HL-60/S4 treated with phorbol 12-myristate 13-acetate at 8.2 ng/mL for 4 days and 3 days (cell line): ENCODE results near the gene PPIL1.

Experiments
- in situ Hi-C: fragments of 300-500 bp; cut with MboI; formaldehyde crosslinking; loops from 2 replicates; pipeline ENCODE4 v1.15.0; 2022; ENCODE audit warnings: low sequenced_read_pairs

PPIL1 gene

DNA sequence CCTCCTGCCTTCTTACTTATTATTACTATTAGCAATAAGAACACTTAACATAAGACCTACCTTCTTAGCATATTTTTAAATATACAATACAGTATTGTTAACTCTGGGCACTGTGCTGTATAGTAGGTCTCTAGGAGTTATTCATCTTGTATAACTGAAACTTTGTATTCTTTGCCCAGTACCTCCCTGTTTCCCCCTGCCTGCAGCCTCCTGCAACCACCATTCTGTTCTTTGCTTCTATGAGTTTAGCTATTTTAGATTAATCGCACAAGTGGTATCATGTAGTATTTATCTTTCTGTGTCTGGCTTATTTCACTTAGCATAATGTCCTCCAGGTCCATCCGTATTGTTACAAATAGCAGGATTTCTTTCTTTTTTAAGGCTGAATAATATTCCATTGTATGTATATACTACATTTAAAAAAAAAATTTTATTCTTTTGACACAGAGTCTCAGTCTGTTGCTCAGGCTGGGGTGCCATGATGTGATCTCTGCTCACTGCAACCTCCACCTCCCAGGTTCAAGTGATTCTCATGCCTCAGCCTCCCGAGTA is 15.6 kb upstream of the PPIL1 start:
- in situ Hi-C loops: no loop called here

DNA sequence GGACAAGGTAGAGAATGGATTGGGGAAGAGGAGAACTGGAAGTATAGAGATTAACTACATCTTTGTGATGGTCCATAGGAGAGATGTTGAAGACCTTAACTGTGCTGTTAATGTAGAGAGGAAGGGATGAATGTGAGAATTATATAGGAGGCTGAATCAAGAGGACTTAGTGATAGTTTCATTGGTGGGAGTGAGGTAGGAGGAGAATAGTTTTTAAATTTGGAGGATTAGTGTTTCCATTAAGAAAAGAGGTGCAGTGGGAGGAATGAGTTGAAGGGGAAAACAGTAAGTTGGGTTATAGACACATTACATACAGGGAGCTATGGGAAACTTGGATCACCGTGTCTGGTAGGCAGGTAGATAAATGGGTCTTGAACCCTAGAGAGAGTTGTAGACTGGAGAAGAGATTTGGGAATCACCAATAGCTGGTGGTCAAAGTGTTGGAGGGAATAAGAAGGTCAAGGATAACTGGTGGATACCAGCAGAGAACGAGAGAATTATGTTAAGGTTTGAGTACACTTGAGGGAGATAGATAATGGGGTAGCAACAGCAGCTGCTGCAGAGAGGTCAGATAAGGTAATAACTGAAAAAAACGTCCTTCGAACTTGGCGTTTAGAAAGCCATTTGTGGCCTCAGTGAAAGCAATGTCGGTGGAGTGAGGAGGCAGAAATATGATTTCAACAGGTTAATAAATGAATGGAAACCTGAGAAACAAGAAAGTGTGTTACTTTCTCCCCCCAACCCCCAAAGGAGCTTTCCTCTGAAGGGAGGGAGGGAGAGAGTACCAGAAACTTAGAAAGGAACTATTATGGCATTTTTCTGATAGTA is 14.3 kb upstream of the PPIL1 start:
- in situ Hi-C loops: no loop called here

DNA sequence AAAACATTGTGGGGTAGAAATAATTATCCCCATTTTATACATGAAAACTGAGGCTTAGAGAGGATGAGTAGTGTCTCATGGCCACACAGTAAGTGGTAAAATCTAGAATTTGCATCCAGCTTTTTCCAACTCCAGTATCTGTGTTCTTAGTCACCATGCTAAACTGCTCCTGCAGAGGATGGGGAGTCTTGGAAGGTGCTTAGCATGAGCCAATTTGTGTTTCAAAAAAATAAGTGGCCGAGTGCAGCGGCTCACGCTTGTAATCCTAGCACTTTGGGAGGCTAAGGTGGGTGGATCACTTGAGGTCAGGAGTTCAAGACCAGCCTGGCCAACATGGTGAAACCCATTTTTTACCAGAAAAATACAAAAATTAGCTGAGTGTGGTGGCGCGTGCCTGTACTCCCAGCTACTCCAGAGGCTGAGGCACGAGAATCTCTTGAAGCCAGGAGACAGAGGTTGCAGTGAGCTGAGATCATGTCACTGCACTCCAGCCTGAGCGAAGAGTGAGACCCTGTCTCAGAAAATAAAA is 13.6 kb upstream of the PPIL1 start:
- in situ Hi-C loops: no loop called here

GRCh38 chr6:36886950-36887618 is 12.5 kb upstream of the PPIL1 start:
- in situ Hi-C loops: no loop called here

DNA sequence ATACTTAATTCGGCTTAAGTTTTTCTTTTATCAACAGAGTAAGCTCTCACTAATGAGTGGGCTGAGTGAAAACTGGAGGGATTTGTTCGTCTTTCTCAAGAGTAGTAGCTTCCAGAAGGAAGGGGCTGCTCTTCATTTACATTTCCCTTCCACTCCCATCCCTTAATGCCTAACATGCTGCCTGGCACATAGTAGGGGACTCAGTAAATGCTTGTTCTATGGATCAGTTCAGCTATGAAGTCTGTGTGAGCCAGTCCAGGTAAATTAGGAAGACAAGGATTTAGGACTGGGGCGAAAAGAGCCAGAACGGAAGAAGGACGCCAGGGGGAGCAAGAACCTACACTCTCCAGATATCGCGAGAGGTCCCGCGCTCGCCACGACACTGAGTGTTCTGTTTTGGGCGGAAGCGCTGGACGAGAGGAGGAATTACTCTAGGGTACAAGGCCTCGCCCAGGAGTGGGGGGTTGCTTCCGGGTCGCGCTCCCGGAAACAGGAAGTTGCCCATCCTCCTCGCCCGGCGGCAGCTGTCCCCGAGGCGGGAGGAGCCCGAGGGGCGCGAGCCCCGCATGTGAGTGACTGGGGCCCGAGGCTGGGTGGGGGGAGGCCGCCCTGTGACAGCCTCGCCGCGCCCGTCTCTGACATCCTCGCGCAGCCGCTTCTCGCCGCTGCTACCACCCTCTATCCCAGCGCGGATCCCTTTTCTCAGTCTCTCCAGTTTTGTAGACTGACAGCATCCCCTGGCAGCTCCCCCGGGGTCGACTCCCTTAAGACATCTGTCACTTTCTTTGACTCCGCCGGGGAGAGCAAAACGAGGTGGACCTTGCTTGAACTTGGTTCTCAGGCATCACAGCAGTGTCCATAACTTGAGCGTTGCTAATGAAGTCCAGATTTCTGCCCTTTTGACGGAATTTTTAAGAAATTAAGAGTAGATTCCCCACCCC is 11.1 kb upstream of the PPIL1 start, which contains the start of gene C6orf89:
TSS of gene C6orf89 (plus strand) at position 492 of the 941 bp plus-strand sequence. CDS start 13,493 bp downstream, outside the sequence.
- in situ Hi-C loops: no loop called here

GRCh38 chr6:36884610-36885009 is 10.0 kb upstream of the PPIL1 start:
- in situ Hi-C loops: no loop called here

- in situ Hi-C loops: no loop called here
These were observed 639 bp upstream of the PPIL1 start for GRCh38 chr6:36875250-36875633.

DNA sequence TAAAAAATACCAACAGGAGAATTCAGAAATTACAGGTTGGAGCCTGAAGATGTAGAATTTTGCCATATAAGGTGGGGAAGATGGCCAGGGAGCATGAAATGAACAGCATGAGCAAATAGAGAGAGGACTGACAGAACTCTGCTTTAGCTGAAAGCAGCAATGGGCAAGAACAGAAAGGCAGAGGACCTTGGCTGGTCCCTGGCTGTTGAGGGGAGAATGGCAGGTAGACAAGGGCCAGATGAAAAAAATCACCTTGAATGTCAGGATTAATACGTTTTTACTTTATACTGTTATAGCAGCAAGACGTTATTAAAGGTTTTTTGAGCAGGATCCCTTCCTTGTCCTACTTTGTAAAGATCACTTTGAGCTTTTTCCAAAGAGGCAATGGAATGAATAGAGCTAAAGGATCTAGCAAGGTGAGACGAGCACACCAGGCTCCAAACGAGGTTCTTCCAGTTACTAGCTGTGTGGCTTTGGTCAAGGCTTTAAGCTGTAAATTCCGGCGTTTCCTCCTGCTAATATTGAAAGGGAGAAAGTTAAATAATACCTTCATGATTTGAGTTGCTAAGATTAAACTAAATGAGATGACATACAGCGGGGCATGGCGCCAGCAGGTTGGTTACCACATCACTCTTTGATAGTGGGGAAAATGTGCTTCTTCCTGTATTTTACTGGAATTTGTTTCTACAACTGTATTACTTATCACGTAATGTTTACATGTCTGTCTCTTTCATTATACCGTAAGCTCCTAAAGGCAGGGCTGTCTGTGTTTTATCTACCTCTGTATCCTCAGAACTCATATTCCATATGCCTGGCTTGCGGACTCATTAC is 776 bp downstream of the PPIL1 start:
- in situ Hi-C loops: no loop called here

GRCh38 chr6:36873115-36873514 is 1.5 kb downstream of the PPIL1 start:
- in situ Hi-C loops: no loop called here

DNA sequence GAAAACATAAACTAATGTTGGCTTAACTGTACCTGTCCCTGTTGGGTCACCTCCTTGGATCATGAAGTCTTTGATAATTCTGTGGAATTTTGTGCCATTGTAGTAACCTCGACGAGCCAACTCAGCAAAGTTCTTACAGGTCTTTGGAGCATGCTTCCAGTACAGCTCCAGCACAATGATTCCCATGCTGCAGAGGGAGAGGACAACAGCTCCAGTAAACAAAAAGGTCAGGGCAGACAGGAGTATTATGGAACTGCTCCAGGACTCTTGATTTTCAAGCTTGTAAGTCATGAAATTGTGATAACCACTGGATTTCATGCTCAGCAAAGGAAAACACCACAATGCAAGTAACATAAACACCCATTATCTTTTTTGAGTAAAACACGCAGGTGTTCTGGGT is 2.9 kb downstream of the PPIL1 start:
- in situ Hi-C loops: no loop called here

GRCh38 chr6:36867471-36868224 is 7.0 kb downstream of the PPIL1 start:
- in situ Hi-C loops: no loop called here

DNA sequence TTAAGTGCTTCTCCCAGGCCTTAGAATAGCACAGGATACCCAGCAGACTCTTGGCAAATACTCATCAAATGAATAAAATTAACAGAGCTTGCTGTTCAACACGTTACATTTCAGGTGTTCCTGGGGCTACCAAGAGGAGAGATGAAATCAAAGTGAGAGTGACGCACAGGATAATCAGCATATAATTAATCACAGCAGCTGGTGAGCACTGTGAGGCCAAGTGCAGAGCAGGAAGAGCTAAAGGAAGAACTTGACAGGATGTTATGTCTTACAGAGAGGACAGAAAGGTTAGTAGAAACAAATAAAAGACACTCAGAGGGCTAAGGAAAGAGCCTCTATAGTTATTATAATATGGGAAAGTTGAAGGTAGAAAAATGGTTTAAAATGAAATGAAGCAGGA is 8.8 kb downstream of the PPIL1 start:
- in situ Hi-C loops: no loop called here

GRCh38 chr6:36863670-36864540 is 10.7 kb downstream of the PPIL1 start:
- in situ Hi-C loops: no loop called here

- in situ Hi-C loops: no loop called here
These were observed 11.7 kb downstream of the PPIL1 start for GRCh38 chr6:36862848-36863382.

DNA sequence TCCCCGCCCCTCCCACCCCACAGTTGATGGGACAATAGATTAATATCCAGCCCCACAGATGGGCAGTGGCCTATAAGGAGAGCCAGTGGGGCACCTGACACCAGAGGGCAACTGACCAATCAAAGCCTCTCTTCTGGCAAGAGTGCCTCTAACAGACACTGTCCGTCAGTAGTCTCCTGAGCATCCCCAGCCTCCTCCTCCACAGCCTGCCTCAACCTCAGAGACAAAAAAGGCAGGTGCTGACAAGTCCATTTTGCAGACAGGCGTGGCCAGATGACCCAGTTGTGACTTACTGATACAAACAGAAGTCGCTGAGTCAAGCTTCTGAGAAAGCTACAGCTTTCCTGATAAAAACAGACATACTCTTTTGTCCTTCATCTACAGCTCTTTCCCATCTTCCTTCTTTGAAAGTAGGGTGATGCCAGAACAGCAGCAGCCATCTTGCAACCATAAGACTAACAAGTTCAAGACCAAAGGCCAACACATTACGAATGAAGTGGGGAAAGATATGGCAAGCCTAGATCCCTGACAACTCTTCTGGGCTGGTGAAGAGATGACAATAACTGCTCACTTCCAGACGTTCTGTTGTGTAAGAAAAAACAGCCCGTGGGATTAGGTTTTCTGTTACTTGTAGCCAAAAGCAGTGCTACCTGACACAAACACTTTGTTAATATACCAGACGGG is 12.3 kb downstream of the PPIL1 start:
- in situ Hi-C loops: no loop called here

DNA sequence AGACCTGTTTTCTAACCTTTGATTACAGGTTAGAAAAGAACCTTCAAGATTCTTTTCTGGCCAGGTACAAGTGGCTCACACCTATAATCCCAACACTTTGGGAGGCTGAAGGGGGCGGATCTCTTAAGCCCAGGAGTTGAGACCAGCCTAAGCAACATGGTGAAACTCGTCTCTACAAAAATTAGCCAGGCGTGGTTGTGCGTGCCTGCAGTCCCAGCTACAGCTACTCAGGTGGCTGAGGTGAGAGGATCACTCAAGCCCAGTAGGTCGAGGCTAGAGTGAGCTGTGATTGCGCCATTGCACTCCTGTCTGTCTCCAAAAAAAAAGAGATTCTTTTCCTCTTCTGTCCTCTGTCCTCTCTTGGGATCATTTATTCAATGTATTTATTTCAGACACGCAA is 14.5 kb downstream of the PPIL1 start:
- in situ Hi-C loops: no loop called here

GRCh38 chr6:36858407-36858981 is 16.1 kb downstream of the PPIL1 start:
- in situ Hi-C loops: no loop called here
